Measurements from ENCODE around the gene SCAMP1.
A peak's percentile ranks its signal among the peaks of the same experiment; 100 is the strongest.

DNA sequence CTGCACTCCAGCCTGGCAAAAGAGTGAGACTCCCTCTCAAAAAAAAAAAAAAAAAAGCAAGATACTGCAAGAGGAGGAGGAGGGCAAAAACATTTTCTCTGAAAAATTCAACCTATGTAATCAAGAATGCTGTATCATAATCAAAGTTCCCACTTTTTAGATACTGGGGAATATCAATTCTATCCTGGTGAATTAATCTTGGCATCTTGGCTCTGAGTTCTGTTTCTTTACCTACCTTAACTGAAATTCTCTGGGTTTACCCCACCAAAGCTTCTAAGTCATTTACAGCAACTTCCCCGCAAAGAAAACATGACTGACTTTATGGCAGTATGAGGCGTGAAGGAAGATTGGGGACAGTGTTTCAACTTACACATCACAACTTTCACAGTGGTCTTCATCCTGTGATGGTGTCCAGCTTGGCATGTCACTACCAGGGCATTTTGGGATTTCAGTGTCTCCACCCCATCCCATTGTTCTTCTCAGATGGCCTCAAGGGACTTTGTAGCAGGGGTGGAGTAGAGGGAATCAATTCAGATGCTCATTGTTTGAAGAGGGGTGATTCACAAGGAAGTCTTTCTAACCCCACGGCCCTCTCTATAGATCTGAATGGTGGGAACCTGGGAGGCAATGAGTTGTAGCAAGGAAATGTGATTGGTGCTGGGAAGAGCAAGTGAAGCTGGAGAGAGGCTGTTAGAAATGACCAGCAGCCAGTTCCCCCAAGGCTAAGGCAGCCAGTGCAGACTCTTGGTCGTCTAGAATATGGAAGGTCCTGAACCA lies 130.5 kb downstream of the SCAMP1 start:
- TF ChIP-seq TAF1 (IDR thresholded peaks at IDR 0.05; ENCODE audit: low read depth) (peak; percentile 34), SMC3 (conservative IDR thresholded peaks at IDR 0.05; ENCODE audit: poor library complexity) (no peak), EP300 (conservative IDR thresholded peaks at IDR 0.05; ENCODE audit: poor library complexity, severe bottlenecking) (no peak), POLR2AphosphoS5 (IDR thresholded peaks at IDR 0.05) (no peak), EZH2 (IDR thresholded peaks at IDR 0.05; ENCODE audit: borderline replicate concordance, insufficient read depth, low read length, poor library complexity, severe bottlenecking) (no peak), MXI1 (conservative IDR thresholded peaks at IDR 0.05; ENCODE audit: poor library complexity, severe bottlenecking) (no peak), RAD21 (conservative IDR thresholded peaks at IDR 0.05) (no peak)
- TF ChIP-seq, protein P1, sequence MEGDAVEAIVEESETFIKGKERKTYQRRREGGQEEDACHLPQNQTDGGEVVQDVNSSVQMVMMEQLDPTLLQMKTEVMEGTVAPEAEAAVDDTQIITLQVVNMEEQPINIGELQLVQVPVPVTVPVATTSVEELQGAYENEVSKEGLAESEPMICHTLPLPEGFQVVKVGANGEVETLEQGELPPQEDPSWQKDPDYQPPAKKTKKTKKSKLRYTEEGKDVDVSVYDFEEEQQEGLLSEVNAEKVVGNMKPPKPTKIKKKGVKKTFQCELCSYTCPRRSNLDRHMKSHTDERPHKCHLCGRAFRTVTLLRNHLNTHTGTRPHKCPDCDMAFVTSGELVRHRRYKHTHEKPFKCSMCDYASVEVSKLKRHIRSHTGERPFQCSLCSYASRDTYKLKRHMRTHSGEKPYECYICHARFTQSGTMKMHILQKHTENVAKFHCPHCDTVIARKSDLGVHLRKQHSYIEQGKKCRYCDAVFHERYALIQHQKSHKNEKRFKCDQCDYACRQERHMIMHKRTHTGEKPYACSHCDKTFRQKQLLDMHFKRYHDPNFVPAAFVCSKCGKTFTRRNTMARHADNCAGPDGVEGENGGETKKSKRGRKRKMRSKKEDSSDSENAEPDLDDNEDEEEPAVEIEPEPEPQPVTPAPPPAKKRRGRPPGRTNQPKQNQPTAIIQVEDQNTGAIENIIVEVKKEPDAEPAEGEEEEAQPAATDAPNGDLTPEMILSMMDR (IDR thresholded peaks at IDR 0.05; ENCODE audit: poor library complexity, severe bottlenecking) = no peak
- TF ChIP-seq, protein P2, sequence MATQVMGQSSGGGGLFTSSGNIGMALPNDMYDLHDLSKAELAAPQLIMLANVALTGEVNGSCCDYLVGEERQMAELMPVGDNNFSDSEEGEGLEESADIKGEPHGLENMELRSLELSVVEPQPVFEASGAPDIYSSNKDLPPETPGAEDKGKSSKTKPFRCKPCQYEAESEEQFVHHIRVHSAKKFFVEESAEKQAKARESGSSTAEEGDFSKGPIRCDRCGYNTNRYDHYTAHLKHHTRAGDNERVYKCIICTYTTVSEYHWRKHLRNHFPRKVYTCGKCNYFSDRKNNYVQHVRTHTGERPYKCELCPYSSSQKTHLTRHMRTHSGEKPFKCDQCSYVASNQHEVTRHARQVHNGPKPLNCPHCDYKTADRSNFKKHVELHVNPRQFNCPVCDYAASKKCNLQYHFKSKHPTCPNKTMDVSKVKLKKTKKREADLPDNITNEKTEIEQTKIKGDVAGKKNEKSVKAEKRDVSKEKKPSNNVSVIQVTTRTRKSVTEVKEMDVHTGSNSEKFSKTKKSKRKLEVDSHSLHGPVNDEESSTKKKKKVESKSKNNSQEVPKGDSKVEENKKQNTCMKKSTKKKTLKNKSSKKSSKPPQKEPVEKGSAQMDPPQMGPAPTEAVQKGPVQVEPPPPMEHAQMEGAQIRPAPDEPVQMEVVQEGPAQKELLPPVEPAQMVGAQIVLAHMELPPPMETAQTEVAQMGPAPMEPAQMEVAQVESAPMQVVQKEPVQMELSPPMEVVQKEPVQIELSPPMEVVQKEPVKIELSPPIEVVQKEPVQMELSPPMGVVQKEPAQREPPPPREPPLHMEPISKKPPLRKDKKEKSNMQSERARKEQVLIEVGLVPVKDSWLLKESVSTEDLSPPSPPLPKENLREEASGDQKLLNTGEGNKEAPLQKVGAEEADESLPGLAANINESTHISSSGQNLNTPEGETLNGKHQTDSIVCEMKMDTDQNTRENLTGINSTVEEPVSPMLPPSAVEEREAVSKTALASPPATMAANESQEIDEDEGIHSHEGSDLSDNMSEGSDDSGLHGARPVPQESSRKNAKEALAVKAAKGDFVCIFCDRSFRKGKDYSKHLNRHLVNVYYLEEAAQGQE (IDR thresholded peaks at IDR 0.05; ENCODE audit: borderline replicate concordance) = no peak

All from neural cell (in vitro differentiated cells).